HL-60 (cell line): Measurements from ENCODE around the gene MEF2C.

Experiments
- CTCF ChIP-seq: IDR thresholded peaks from one replicate; pipeline ENCODE4 v1.5.1; 2011; ENCODE audit warnings: low read length, control low read depth, inconsistent platforms; ENCODE audit not compliant: insufficient read depth
- POLR2AphosphoS5 ChIP-seq: IDR thresholded peaks from 2 replicates; pipeline ENCODE4 v1.6.1; 2012; ENCODE audit warnings: low read depth
- SPI1 ChIP-seq: IDR thresholded peaks from 2 replicates; pipeline ENCODE4 v1.6.1; 2012; ENCODE audit warnings: low read depth, mild to moderate bottlenecking, borderline replicate concordance

GRCh38 chr5:88768411-88768810 lies 114.6 kb downstream of the MEF2C start:
- TF ChIP-seq SPI1 (no peak), CTCF (no peak), POLR2AphosphoS5 (no peak)
